HG02623 (cell line): ENCODE results near the gene KLF16.

Source experiments
- ATAC-seq: cut with Tn5 transposase; IDR thresholded peaks from one replicate; pipeline ENCODE4 v1.9.1; 2021; ENCODE audit warnings: moderate library complexity; ENCODE audit not compliant: unreplicated experiment

KLF16 gene

DNA sequence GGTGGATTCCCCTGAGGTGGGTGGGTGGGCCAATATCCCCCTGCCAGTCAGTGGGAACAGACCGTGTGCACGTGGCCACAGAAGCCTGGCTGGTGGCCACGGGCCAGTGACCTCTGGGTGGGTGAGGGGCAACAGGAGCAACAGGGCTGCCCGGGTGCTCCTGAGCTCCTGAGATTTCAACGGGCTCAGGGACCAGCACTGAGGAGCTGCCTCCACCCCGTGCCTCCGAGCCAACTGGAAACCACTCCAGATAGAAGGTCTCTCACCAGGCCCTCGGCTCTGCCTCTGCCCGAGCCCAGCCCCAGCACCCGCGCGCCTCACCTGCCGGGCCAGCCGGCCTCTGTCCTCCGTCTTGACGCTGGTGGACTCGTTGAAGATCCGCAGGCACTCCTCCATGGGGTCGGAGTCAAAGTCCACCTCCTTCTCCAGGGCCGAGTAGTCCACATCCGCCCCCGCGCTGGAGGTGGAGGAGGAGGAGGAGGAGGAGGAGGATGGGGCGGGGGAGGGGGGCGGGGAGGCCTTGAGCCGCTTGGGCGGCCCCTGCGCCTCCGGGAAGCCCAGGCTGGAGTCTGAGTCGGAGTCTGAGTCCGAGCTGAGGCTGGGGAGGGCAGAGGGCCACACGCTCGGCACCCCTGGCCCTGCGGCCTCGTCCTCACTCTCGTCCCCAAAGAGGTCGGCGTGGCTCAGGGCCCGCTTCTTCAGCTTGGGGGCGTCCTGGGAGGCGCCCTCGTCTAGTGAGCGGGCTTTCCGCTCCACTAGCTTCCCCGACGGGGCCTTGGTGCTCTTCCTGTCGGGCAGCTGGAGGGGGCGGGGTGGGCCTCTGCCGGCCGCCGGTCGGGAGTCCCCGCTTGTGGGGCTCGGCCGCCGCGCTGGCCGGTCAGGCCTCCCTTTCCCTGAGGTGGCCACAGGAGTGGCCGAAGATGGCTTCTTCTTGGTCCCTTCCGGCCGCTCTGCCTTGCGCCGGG, 36.5 kb downstream of the KLF16 start:
- ATAC-seq, result no peak

DNA sequence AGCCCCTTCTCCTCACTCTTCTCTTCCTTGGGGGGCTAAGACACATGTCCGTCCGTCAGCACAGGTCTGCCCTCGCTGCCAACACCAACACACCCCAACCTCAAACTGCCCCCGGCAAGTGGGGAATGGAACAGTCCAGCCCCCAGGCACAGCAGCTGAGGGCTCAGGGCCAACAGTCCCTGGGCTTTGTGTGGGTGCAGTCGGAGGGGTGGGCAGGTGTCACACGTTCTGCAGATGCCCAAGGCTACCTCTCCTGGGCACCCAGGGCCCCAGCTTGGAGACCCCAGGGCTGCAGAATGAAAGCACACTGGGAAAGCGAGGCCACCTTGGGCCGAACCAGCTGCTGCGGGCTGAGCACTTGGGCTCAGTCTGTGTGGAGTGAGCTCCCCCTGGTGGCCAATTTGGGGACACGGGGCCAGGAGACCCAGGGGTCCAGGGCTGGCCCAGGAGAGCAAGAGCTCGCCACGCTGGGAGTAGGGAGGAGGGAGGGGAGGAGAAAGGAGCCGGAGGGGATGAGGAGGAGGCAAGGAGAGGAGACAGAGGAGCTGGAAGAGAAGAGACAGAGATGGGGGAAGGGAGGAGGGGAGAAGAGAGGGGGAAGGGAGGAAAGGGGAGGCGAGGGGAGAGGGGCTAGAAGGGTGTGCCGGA, 37.3 kb downstream of the KLF16 start:
- ATAC-seq, result no peak

DNA sequence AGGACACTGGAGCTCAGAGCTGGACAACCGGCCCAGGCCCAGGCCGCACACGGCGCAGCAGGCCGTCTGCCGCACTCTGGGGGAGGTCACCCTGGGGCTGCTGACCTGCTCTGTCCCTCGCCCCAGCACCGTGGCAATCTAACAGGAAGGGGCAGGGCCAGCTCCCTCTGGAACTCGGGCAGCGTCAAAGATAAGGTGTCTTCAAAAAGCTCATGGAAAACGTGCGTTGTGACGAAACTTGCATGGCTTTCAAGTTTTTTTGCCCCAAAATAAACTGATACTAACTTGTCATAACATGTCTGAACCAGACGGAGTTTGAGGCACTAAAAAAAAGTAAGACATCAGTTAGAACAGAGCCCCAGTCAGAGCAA, 39.1 kb downstream of the KLF16 start:
- ATAC-seq, result no peak

GRCh38 chr19:1823539-1824251, 39.7 kb downstream of the KLF16 start:
- ATAC-seq, result no peak

DNA sequence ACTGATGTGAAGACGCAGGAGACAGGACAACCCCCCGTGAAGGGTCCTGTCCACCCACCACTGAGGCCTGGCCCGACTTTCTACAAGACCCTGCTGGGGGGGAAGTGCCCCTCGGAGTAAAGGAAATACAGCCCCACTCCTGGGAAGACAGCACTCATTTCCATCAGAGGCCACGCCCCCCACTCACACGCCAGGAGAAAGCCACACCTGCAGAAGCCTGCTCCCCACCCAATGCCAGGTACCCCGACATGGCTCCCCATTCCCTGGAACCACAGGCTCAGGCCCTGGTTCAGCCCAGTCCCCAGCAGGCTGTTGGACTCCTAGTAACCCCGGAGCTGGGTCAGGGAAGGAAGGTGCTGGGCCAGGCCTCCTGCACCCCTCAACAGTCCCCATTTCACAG, 40.4 kb downstream of the KLF16 start:
- no peak for ATAC-seq

DNA sequence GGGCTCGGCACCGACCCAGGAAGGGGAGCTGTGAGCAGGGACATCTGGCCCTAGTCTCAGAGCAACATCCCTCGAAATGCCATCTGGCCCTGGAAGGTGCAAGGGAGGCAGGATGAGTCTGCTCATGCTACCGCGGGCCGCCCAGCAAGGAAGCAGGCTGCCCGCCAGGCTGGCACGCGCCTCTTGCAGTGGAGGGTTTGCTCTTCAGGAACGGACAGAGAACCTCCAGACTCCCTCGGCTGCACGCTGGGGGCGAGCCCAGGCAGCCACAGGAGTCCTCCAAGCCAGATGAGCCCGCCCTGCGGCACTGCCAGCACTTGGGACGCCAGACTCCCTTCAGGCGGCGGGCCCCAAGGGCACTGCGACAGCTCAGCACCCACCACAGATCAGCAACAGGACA, 41.2 kb downstream of the KLF16 start:
- no peak for ATAC-seq

GRCh38 chr19:1819341-1820255, 43.8 kb downstream of the KLF16 start:
- no peak for ATAC-seq

DNA sequence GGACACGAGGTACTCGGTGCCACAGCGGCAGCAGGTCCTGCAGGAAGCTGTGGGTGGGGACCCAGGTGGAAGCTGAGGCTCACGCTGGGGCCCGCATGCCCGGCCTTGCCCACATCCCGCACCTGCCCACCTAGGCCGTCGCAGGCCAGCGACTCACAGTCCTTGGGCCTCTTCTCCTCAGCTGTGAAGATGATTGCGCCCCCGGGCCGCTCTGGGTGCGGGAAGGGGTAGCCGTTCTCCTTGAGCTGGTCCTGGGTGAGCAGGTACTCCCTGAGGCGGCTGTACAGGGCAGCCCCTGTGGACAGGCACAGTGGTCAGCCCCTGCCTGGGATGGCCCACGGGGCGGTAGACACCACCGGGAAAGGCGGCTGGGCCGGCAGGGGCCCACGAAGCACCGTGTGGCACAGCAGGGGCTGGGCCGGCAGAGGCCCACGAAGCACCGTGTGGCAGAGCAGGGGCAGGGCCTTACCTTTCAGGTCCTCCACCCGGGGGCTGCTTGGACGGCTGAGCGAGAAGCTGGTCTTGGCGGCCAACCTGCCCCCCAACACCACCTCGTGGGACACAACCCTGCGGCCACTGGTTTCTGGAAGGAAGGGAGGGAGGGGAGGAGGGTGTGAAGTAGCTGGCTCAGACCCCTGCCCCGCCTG, 44.7 kb downstream of the KLF16 start:
- ATAC-seq, result no peak

- no peak for ATAC-seq
These were observed 45.7 kb downstream of the KLF16 start for GRCh38 chr19:1817553-1818179.

DNA sequence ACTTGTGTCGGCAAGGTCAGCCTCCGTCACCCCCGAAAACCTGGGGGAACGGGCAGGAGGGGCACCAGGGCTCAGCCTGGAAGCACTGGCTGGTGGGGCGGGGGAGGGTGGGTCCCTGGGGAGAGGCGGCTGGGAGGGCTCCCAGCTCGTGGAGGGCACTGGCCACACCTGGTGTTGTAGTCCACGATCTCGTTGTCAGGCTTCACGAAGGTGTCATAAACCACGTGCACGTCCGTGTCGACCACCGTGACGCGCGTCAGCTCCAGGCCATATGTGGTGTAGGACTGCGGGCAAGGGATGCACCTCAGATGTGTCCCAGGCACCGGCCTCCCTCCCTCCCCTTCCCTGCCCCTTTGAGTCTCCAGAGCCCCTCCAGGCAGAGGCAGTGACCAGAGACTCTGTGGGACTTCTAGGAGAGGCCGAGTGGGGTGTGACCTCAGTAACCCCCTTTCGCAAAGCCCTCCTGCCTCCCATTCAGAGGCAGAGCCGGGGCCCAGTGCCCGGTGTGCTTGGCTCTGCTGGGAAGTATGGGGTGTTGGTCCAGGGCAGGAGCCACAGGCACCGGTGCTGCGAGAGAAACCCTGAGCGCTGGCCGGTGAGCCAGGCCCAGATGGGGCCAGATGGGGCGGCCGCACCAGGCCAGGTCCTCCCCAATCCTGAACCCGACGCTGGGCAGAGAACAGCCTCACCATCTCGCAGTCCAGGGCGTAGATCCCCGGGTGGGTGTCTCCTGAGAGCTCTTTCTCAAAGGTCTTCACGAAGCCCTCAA, 46.7 kb downstream of the KLF16 start:
- no peak for ATAC-seq

- no peak for ATAC-seq
These were observed 47.5 kb downstream of the KLF16 start for GRCh38 chr19:1815605-1816529.

DNA sequence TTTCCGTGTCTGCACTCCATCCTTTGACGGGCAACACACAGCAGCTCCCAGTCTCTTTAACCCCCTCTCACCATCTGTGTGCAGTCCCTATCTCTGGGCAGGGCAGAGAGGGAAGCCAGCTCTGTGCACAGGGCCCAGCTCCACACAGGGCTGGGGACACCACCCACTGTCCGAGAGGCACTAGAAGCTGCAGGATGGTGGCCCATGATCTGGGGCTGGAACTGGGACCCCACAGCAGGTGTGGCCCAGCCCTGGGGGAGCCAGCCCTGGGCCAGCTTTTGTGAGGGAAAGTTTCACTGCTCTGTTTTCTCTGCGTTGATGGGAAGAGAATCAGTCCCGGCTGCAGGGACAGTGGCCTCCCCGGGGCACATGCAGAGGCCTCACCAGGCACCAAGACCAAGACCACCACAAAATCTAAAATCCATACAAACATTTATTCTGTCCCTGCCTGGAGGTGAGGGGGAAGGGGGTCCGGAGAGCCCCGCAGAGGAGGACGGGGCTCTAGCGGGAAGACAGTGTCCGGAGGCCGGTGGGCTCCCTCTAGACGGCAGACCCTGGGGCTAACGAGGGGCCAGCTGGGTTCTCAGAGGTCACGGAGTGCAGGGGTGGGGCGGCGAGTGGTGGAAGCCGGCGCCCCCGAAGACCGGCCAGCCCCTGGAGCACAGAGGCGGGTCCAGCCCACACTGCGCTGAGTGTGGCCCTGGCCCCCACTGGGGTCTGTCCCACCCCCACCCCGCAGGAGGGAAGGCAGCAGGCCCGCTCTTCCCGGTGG, 48.4 kb downstream of the KLF16 start:
- no peak for ATAC-seq

DNA sequence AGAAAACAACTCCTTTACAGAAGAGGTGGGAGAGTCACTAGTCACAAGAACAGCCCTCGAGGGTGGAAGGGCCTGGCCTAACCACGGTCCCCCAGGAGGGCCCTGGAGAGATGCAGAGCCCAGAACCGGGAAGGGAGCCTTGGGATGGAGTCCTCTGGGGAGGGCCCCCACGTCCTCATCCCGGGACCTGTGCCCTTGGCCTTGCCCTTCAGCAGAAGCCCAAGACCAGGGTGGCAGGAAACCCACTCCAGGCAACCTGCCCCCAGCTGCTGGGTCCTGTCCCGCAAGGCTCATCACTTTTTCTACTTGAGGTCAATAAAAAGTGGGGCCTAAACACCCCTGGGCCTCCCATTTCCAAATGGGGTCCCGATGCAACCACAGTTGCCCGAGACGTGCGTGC, 49.0 kb downstream of the KLF16 start:
- no peak for ATAC-seq

DNA sequence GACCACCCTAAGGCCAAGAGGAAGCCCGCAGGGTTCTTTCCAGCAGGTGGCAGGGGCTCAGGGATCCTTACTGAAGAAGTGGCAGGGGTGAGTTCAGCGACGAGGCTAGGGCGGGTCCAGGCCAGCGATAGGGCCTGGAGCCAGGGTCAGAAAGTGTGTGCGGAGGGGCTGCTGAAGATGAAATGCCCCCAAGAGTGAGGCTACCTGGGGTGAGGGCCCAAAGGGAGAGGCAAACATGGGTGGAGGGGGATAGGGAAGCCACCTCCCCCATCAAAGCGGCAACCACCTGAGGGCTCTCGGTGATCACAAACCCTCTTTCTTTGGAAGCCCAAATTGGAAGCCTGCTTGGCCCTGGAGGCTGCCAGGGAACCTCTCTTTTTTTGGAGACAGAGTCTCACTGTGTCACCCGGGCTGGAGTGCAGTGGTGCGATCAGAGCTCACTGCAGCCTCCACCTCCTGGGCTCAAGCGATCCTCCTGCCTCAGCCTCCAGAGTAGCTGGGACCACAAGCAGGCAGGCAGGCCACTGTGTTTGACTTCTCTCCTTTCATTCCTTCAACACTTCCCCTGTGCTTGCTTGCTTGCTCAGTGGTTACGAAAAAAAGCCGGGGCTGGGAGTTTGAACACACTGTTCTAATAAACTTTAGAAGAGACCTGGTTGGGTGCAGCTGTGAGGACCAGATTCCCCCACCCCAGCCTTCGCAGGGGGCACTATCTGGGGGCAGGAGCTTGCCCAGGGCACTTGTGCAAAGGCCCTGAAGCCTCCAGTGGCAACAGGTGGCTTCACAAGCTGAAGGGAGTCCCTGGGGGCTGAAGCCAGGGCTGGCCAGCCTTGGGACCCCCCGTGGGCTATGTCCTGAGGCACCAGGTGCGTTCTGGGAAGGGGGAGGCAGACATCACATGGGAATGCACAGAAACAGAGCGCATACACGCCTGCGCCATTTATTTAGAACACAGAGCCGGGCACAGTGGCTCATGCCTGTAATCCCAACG, 49.9 kb downstream of the KLF16 start:
- no peak for ATAC-seq

DNA sequence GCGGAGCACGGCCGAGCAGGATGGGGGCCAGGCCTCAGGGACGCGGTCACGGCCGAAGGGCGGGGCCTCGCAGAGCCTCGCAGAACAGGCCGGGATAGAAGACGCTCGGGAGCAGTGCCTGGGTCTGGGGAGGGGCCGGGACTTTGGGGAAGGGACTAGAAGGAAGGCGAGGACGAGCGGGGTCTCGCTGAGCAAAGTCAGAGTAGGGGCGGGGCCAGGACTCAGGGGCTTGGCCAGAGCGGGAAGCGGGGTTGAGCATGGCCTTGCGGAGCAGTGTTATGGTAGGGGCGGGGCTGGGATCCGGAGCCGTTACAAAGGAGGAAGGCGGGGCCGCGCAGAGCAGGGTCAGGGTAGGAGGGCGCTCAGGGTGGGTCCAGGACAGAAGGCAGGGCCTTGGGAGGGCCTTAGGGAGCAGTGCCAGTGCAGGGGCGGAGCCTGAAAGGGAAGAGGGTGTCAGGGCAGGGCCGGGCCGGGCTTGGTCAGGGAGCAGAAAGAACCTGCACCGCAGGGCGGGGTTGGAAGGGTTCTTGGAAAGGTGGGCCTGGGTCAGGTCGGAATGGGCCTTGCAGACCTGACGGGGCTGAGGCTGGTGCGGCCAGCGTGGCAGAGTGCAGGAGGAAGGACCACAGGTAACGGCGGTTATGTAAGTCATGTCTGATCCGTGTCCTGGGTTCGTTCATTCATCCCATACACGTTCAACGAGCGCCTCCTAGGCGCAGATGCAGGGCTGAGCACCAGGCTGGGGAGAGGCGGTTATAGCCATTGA, 50.8 kb downstream of the KLF16 start:
- peak; percentile 73 for ATAC-seq
